Epithelial cell of prostate (primary cell): Measurements from ENCODE around the gene SLC34A3.
A peak's percentile ranks its signal among the peaks of the same experiment; 100 is the strongest.
"Not testable (repeated sequence)": the region's sequence is repeated elsewhere in the genome, so short reads cannot be mapped to it uniquely, and the experiment has no call there.

ENCODE experiments used
- DNase-seq: peaks from one replicate; pipeline ENCODE4 v3.0.0-alpha.2; 2011; ENCODE audit warnings: low read depth, low spot score
- H3K27ac ChIP-seq: fragments of 450-650 bp; 2 replicates; pipeline ENCODE4 v1.5.1; 2017; ENCODE audit warnings: mild to moderate bottlenecking

The SLC34A3 gene

GRCh38 chr9:137227853-137228505 lies 2.7 kb upstream of the SLC34A3 start:
- no peak for DNase-seq
- peak overlapping the region; percentile 94 for H3K27ac ChIP-seq

- H3K27ac ChIP-seq: no peak overlapping the region
- no peak for DNase-seq
Observed at GRCh38 chr9:137228506-137228967, 2.2 kb upstream of the SLC34A3 start.

- H3K27ac ChIP-seq: no peak overlapping the region
- no peak for DNase-seq
Observed at GRCh38 chr9:137228968-137229896, 1.5 kb upstream of the SLC34A3 start.

DNA sequence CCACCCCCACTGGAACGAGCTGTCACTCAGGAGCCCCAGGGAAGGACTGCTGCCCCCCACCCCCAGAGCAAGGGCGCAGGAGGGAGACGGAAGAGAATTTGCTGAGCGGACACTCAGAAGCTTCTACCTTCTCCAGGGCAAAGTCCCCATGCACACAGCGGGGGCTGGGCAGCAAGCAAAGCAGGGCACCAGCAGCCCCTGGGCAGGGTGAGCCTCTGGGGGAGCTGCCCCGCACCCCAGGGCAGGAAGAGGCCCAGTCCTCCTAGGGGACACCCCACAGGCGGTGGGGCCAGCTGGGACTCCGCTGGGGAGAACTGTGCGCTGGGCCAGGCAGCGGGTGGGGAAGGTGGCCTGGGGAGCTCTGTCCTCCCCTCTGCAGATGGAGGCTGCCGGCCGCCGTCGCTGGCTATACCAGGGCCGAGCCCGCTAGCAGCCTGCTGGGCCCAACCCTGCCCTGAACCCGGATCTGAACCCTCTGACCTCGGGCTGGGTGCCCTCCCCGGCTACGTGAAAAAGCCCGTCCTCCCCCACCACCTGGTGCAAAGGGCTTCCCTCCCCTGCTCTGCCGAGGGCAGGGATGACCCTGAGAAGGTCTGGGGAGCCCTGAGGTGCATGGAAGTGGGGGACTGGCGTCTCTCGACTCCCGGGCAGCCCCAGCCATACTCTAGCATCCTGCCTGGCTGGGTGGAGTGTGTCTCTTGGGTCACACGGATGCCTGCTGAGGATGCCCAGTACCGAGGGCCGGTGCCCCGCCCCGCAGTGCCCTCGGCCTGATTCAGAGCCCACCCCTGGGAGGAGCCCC lies 597 bp upstream of the SLC34A3 start:
- DNase-seq: no peak
- H3K27ac ChIP-seq: no peak overlapping the region

DNA sequence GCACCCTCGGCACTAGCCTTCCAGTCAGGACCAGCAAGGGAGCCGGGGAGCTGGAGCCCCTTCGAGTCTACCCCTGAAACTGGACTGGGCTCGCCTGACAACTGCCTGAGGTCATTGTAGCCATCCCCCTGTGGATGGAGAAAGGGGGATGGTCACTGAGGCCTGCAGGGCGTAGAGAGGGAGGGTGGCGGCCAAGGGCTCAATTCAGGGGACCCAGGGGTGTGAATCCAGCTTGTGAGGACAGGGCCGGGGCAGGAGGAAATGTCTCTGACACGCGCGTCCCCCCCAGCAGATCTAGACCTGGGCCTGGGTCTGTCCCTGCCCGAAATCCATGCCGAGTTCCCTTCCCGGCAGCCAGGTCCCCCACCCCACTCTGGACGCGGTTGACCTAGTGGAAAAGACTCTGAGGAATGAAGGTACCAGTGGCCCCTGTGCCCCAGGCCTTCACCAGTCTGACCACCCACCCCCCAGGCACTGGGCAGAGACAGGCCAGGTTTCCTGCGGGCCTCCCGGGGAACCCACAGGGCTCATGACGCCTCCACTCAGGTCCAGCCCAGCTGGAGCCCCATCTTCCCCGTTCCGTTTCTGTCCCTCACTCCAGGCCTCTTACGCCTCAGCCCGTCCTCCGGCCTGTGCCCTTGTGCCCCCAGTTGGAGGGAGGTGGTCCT lies 805 bp downstream of the SLC34A3 start:
- no peak overlapping the region for H3K27ac ChIP-seq
- DNase-seq: no peak

DNA sequence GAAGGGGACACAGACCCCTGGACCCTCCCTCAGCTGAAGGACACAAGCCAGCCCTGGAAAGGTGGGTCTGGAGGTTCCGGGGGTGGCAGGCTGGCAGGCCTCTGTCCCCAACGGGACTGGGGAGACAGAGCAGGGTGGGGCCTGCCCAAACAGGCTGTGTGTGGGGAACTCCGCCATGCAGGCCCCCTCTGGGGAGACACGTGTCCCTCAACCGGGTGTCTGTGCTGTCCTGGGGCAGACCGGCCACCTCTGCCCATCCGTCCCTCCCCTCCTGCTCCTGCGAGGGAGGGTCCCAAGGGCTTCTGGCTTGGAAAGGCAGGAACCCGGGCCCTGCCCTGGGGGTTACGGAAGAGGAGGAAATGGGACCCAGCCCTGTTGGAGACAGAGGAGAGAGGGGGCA lies 1.4 kb downstream of the SLC34A3 start:
- no peak for DNase-seq
- no peak overlapping the region for H3K27ac ChIP-seq

GRCh38 chr9:137232510-137232909 lies 1.8 kb downstream of the SLC34A3 start:
- DNase-seq: no peak
- no peak overlapping the region for H3K27ac ChIP-seq

DNA sequence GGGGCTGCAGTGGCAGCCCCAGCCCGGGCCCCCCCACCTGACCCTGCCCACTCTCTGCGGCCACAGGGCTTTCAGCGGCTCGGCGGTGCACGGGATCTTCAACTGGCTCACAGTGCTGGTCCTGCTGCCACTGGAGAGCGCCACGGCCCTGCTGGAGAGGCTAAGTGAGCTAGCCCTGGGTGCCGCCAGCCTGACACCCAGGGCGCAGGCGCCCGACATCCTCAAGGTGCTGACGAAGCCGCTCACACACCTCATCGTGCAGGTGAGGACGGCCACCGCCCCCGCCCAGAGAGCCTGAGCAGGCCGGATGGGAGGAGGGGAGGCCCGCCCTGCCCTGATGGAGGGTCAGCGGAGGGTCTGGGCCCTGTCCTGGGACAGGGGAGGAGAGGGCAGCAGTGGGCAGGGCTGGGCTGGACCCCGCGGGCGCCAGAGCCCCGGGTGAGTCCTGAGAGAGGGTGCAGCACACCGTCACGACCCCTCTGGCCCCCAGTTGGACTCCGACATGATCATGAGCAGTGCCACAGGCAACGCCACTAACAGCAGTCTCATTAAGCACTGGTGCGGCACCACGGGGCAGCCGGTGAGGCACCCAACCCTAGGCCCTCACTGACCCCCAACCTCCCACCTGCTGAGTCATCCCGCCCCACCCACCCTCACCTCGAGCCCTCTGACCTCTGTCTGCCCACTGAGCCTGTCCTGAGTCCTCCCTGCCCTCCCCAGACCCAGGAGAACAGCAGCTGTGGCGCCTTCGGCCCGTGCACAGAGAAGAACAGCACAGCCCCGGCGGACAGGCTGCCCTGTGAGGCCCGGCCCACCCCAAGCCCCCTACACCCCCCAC lies 2.7 kb downstream of the SLC34A3 start:
- no peak for DNase-seq
- no peak overlapping the region for H3K27ac ChIP-seq

DNA sequence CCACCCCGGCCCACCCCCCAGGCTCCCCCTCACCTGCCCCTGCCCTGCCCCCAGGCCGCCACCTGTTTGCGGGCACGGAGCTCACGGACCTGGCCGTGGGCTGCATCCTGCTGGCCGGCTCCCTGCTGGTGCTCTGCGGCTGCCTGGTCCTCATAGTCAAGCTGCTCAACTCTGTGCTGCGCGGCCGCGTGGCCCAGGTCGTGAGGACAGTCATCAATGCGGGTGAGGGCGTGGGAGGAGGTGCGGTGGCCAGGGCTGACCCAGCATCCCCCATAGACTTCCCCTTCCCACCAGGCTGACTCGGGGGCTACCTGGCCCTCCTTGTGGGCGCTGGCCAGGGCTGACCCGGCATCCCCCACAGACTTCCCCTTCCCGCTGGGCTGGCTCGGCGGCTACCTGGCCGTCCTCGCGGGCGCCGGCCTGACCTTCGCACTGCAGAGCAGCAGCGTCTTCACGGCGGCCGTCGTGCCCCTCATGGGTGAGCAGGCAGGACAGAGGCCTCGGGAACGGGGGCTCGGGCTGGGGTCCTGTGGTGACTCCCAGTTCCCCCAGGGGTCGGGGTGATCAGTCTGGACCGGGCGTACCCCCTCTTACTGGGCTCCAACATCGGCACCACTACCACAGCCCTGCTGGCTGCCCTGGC lies 3.5 kb downstream of the SLC34A3 start:
- H3K27ac ChIP-seq: no peak overlapping the region
- DNase-seq: no peak

- DNase-seq: no peak
- no peak overlapping the region for H3K27ac ChIP-seq
Observed at GRCh38 chr9:137234758-137235423, 4.2 kb downstream of the SLC34A3 start.

GRCh38 chr9:137235424-137236237 lies 4.9 kb downstream of the SLC34A3 start:
- no peak for DNase-seq
- no peak overlapping the region for H3K27ac ChIP-seq

- no peak overlapping the region for H3K27ac ChIP-seq
- no peak for DNase-seq
Observed at GRCh38 chr9:137236238-137236935, 5.7 kb downstream of the SLC34A3 start.

DNA sequence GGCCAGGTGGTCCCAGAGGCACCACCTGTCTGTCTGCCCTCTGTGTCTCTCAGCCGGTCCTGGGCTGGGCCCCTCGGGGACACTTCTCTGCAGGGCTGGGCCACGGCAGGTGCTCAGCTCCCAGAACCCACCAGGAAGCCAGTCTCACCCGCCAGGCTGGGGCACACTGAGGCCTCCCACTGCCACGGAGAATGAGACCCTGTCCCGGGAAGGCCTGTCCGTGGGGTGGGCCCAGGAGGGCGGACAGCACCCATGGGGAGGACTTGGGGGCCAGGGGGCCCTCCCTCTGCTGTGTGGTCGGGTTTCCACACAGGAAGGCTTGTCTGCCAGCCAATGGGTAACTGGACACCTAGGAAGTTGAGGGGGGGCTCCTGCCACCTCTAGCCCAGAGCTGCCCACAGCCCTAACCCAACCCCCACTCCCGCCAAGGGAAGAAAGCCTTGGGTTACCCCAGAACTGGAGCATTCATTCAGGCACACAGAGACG lies 6.3 kb downstream of the SLC34A3 start:
- H3K27ac ChIP-seq: no peak overlapping the region
- no peak for DNase-seq

DNA sequence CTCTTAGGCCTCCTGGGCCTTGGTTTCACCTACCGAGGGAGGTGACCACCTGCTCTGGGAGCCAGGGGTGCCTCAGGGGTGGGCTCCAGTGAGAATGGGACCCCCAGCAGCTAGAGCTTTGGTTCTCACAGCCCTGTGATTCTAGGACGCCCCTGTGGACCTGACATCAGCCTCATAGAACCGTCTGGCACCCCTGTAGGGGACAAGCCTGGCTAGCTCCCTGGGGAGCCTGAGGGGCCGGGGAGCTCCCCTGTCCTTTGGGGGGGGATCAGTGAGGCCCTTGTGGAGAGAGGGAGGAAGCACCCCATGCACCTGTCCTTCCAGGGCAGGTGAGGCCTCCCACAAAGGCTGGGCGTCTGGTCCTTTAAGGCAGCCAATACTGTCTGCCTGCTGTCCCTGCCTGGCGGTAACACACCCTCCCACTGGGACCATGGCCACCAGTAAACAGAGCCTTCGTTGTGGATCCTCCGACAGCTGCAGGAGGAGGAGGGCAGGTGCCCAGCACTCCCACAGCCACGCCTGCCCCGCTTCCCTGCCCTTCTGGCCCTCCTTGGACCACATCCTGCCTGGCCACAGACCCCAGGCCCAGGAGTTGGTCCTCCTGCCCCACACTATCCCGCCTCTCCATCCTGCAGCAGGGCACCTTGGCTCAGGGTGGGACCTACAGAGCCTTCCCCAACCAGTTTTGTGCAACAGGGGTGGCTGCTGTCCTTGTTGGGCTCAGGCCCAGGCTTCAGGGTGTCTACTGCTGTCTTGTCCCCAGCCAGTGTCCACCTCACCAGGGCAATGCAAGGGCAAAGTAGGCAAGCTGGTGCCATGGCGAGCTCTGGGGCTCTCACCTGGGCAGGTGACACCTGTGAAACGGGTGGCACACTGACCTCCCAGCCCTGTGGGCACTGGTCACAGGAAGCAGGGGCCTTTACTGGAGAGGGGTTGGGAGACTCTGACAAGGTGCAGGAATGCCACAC lies 7.3 kb downstream of the SLC34A3 start:
- no peak overlapping the region for H3K27ac ChIP-seq
- DNase-seq: no peak

- not testable (repeated sequence) for DNase-seq
- peak overlapping the region; percentile 97 for H3K27ac ChIP-seq
Observed at GRCh38 chr9:137239541-137240200, 9.0 kb downstream of the SLC34A3 start.
